SK-N-MC (cell line): ENCODE data around the gene IL12A.

ENCODE experiments used
- DNase-seq: peaks from one replicate; pipeline ENCODE4 v3.0.0-alpha.2; 2011; ENCODE audit warnings: low read depth, low spot score
- H3K27ac ChIP-seq: fragments of 200-600 bp; sonication (generic); 2 replicates; pipeline ENCODE4 v1.5.1; 2016; ENCODE audit warnings: mixed run types
- H3K36me3 ChIP-seq: fragments of 200-600 bp; sonication (generic); 2 replicates; pipeline ENCODE4 v1.6.1; 2017; ENCODE audit warnings: antibody characterized with exemption, low read length, mixed read lengths; ENCODE audit not compliant: insufficient read depth
- H3K4me3 ChIP-seq: fragments of 200-600 bp; sonication (generic); 2 replicates; pipeline ENCODE4 v1.5.1; 2016
- H3K9ac ChIP-seq: fragments of 200-600 bp; sonication (generic); 2 replicates; pipeline ENCODE4 v1.8.0; 2017; ENCODE audit warnings: mixed run types, mixed read lengths; ENCODE audit not compliant: insufficient read length
- H3K9me3 ChIP-seq: fragments of 200-600 bp; sonication (generic); 2 replicates; pipeline ENCODE4 v1.6.1; 2017; ENCODE audit warnings: low read depth, mild to moderate bottlenecking, antibody characterized with exemption, low read length, moderate library complexity, mixed read lengths
- EZH2 ChIP-seq: fragments of 200-600 bp; sonication (generic); IDR thresholded peaks from one replicate; pipeline ENCODE4 v1.6.1; 2017; ENCODE audit warnings: antibody characterized with exemption
- FOXP2 ChIP-seq: optimal IDR thresholded peaks from 2 replicates; pipeline ENCODE3; 2011; ENCODE audit warnings: mild to moderate bottlenecking, moderate library complexity; ENCODE audit not compliant: insufficient read depth; ENCODE audit errors: extremely low read length, control extremely low read depth
- POLR2AphosphoS5 ChIP-seq: IDR thresholded peaks from 2 replicates; pipeline ENCODE4 v1.6.1; 2012; ENCODE audit warnings: mild to moderate bottlenecking, low read depth, low read length, borderline replicate concordance

The IL12A gene

DNA sequence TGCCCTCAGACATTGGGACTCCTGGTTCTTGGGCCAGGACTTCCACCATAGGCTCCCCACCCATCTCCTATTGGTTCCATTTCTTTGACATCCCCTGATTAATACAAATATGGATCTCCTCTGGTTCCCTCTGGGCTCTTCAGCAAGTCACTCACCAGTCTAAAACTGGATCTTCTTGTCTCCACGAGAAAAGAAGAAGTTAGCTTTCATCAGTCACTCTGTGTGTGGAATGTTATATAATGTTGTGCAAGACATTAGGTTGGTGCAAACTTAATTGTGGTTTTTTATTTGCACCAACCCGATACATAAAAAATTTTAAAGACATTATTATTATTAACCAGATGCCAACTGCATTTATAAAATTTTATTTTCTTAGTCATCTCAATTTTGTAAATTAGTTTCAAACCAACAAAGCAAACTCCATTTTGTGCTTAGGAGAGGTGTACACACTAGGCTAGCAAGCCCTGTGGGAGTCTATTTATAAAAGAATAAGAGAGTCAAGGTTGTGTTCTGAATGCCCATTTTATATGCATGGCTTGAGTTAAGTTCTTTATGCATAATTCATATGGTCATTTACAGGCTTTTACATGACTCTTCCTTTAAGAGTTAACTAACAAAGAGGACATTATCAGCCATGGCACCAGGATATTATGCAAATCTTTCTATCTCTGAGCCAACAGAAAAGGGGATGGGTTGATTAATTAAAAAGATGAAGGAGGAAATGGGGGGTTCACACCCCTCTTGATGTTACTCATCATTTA is 35.1 kb upstream of the IL12A start:
- Histone ChIP-seq H3K36me3 (no peaks in the 10 kb centered on the region), H3K9ac (no peak overlapping the region), H3K9me3 (no peaks in the 10 kb centered on the region), H3K27ac (no peak overlapping the region), H3K4me3 (no peak overlapping the region)
- no peak for DNase-seq
- TF ChIP-seq POLR2AphosphoS5 (no peak), EZH2 (no peak), FOXP2 (no peak)

DNA sequence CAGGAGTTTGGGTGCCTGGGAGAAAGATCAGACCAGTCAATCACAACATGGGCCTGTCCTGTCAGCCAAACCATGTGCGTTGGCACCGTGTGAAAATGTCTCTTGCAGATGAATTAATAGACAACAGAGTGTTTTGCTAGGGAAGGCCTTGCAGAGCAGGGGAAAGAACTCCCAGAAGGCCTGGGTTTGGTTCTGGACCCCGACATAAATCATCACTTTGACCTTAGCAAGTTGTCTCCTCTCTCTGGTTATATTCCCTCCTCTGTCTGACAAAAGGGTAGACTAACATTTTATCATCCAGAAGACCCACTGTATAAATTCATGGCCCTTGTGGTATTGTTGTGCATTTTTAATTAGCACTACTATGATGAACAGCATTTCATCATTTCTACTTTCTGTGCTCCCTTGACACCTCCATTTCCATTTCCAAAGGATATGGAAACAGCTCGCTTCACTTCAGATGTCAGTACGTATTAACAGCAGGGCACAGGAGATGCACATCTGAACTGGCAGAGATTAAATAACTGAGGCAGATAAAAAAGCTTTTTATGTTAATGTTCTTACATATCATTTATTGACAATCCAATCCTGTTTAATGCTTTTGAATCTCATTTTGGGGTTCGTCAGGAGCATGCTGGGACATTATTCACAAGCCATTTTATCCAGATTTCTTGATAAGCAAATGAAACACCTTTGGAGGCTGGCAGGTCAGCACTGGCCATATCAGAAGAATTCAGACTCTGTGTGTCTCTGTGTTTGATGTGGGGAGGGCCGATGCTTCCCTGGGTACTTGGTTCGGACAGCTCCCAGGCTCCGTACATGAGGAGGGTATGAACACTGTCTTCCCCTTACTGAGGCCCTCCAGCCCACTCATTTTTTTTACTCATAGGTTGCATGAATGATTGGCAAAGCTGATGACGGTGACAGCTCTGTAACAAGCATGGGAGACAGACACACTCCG is 28.2 kb upstream of the IL12A start:
- no peak for TF ChIP-seq POLR2AphosphoS5
- H3K9me3 ChIP-seq: no peaks in the 10 kb centered on the region
- no peak for DNase-seq
- H3K4me3 ChIP-seq: no peak overlapping the region
- H3K36me3 ChIP-seq: no peaks in the 10 kb centered on the region
- no peak overlapping the region for H3K27ac ChIP-seq
- no peak overlapping the region for H3K9ac ChIP-seq

DNA sequence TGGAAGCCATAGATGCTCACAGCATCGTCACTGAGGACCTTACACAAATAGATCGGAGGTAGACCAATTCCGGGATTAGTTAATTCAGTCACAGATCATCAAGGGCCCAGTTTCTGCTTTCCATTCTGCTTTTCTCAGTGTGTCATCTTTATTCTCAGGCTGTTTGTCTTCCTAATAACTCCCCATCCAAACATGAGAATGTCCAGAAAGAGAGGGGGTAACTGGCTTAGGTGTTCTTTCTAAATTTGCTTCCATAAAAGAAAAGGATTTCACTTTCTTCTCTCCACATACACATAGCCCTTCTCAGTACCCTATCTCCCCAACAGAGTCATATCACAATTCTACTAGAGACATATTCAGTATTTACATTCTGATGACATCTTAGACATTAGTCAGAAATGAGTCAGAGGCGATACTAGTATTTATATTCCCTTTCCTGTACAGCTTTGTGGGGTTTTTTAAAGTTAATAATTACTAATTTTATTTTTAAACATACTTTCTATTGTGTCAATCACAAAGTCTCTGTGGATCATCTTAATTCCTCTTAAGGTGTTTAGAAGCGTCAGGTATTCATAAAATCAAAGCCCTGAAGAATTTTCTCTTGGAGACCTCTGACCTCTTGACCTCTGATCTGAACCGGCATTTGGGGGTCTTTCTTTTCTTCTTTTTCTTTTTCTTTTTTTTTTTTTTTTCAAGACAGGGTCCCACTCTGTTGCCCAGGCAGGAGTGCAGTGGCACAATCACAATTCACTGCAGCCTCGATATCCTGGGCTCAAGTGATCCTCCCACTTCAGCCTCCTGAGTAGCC is 24.3 kb upstream of the IL12A start:
- Histone ChIP-seq H3K9me3 (no peaks in the 10 kb centered on the region), H3K36me3 (no peaks in the 10 kb centered on the region), H3K9ac (no peak overlapping the region), H3K27ac (no peak overlapping the region), H3K4me3 (no peak overlapping the region)
- DNase-seq: no peak
- TF ChIP-seq POLR2AphosphoS5: no peak
- no peak for TF ChIP-seq FOXP2
- no peak for TF ChIP-seq EZH2

DNA sequence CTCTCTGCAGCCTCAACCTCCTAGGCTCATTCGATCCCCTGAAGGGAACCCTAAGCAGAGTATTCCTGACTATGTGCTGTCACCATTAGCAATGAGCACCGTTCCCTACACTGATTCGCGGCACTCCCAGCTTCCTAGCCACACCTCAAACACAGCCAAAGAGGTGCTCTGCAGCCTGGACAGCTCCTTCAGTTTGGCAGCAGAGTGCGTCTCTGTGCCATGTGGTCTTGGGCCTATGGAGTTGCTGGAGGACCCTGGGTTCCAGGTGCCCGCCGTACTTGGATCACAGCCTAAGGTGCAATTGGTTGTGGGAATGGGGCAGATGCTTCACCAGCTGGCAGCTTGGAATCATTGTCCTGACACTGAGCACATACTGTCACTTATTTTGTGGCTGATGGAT is 17.3 kb upstream of the IL12A start:
- H3K27ac ChIP-seq: no peak overlapping the region
- DNase-seq: no peak
- no peaks in the 10 kb centered on the region for H3K36me3 ChIP-seq
- no peak for TF ChIP-seq POLR2AphosphoS5
- TF ChIP-seq FOXP2: no peak
- no peak for TF ChIP-seq EZH2
- no peaks in the 10 kb centered on the region for H3K9me3 ChIP-seq
- no peak overlapping the region for H3K9ac ChIP-seq
- no peak overlapping the region for H3K4me3 ChIP-seq

DNA sequence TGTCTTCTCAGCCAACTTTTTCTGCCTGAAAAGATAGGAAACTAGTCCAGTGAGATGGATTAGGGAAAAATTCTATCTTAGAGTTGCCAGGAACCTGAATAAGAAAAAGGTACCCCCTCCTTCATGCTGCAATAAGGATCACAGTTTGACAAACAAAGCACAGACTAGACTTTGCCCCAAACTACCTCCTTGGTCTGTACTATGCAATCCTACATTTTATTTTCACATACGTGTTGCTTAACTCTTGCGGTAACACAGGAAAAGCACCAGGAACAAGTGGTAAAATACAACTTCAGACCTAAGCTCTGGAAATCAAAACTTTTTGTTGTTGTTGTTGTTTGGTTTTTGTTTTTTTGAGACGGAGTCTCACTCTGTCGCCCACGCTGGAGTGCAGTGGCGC is 11.3 kb upstream of the IL12A start:
- TF ChIP-seq FOXP2 (no peak), POLR2AphosphoS5 (no peak), EZH2 (no peak)
- no peak overlapping the region for H3K4me3 ChIP-seq
- H3K36me3 ChIP-seq: no peaks in the 10 kb centered on the region
- no peak for DNase-seq
- H3K9me3 ChIP-seq: no peaks in the 10 kb centered on the region
- H3K27ac ChIP-seq: no peak overlapping the region
- H3K9ac ChIP-seq: no peak overlapping the region

DNA sequence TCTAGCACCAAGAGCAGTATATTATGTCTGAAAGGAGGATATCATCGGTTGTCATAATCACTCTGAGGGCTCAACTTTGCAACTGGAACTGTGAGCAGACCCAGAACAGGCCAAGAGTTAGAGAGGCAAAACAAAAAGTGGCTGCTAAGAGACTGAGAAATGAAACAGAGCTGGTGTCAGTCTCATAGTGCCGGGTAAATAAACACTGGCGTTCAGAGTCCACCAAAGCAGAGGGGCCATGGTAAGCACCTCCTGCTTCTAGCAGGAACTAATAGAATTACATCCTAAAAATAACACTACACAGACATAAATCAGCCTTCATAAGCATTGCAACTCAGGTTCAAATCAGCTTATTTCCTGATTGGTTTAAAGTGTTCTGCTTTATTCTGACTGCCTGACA is 10.3 kb upstream of the IL12A start:
- Histone ChIP-seq H3K9ac (no peak overlapping the region), H3K9me3 (no peaks in the 10 kb centered on the region), H3K4me3 (no peak overlapping the region), H3K27ac (no peak overlapping the region), H3K36me3 (no peaks in the 10 kb centered on the region)
- DNase-seq: no peak
- TF ChIP-seq POLR2AphosphoS5 (no peak), EZH2 (no peak), FOXP2 (no peak)

DNA sequence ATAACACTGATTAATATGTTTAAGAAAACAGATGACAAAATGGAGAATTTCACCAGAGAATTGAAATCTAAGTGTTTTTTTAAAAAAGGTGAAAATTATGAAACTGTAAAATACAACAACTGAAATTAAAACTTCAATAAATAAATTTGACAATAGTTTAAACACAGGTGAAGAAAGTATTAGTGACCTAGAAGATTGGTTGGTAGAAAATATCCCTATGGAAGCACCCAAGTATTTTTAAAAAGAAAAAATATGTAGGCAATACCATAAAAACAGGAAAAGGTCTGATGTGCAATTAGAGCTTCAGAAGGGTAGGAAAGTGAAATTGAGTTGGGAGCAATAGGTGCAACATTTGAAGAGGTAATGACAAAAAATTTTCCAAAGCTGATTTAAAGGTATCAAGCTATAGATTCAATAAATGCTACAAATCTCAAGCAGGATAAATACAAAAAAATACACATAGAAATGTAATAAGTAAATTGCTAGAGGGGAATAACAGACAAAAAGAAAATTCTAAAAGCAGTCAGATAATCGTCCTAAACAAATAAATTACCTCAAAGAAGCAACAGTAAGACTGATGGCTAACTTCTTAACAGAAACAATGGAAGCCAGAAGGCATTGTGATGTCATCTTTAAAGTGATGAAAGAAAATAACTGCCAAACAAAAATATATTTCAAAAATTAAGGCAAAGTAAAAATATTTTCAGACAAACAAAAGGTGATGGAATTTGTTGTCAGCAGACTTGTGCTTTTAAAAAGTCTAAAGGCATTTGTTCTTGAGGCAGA is 9.5 kb upstream of the IL12A start:
- H3K4me3 ChIP-seq: no peak overlapping the region
- H3K27ac ChIP-seq: no peak overlapping the region
- H3K9me3 ChIP-seq: no peaks in the 10 kb centered on the region
- TF ChIP-seq POLR2AphosphoS5 (no peak), FOXP2 (no peak), EZH2 (no peak)
- no peak overlapping the region for H3K9ac ChIP-seq
- no peaks in the 10 kb centered on the region for H3K36me3 ChIP-seq
- DNase-seq: no peak

DNA sequence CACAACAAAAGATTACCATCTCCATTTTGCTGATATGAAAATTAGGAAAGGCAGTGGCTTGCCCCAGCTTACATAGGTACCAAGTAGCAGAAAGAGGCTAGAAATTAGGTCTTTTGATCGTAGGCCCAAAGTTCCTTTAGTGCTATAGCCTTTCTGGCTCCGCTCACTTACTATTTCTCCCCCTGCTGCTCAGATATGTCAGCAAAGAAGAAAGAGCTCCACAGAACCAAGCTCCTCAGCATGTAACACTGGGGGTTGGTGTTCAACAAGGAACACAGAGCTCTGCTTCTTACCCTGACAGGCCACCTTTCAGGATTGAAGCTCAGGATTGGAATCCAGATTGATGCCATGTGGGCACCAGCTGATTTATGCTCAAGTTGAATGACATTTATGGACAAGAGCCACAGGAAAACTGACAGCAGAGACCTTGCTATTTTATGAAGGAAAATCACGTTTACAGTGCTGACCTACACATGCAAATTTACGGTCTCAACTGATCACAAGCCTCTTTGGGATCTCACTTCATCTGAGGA is 6.1 kb upstream of the IL12A start:
- TF ChIP-seq FOXP2 (no peak), EZH2 (no peak), POLR2AphosphoS5 (no peak)
- Histone ChIP-seq H3K27ac (no peak overlapping the region), H3K36me3 (no peaks in the 10 kb centered on the region), H3K9ac (no peak overlapping the region), H3K4me3 (no peak overlapping the region), H3K9me3 (no peaks in the 10 kb centered on the region)
- DNase-seq: no peak
